IMR-90 (cell line): ENCODE data around the gene ZNF484. TPM values are rescaled to one million over a fixed set of nuclear protein-coding genes. Genes with fewer than 3 reads are reported as not detected.

Experiments
- ATAC-seq: fragments of 200-7000 bp; cut with Tn5 transposase; 2 replicates; pipeline ENCODE4 v1.9.1; 2020; ENCODE audit warnings: low read depth, mild to moderate bottlenecking, moderate library complexity
- BruUV-seq: library from RNA; stranded (reverse); fragments of 400-500 nt; replicated peaks from 2 replicates; lab custom pipeline; 2021; lab: Mats Ljungman, UMichigan
- CTCF ChIA-PET: fragments of 300-600 bp; formaldehyde crosslinking; extraction: SDS; loops from one replicate; lab custom pipeline; 2021; ENCODE audit warnings: antibody characterized with exemption; lab: Yijun Ruan, JAX
- POLR2A ChIA-PET: fragments of 300-600 bp; sonication (Branson Sonifier 250); formaldehyde crosslinking; loops from one replicate; lab custom pipeline; 2022; ENCODE audit warnings: antibody characterized with exemption; ENCODE audit not compliant: unreplicated experiment; lab: Charles Lee
- DNase-seq: peaks from one replicate; pipeline ENCODE4 v3.0.0; 2013
- H2AFZ ChIP-seq: replicated peaks from 2 replicates; pipeline ENCODE3; 2013; ENCODE audit warnings: low read length, mild to moderate bottlenecking; ENCODE audit not compliant: poor library complexity
- H2AK5ac ChIP-seq: 2 replicates; pipeline ENCODE4 v1.6.1; 2013; ENCODE audit warnings: low read depth, low read length, inconsistent platforms
- H2AK9ac ChIP-seq: replicated peaks from 2 replicates; pipeline ENCODE3; 2013; ENCODE audit warnings: mild to moderate bottlenecking, low read depth, low read length, moderate library complexity; ENCODE audit not compliant: poor library complexity
- H2BK120ac ChIP-seq: 2 replicates; pipeline ENCODE4 v1.6.1; 2013; ENCODE audit warnings: low read depth, low read length, inconsistent platforms
- H2BK15ac ChIP-seq: 3 replicates; pipeline ENCODE4 v1.6.1; 2013; ENCODE audit warnings: low read depth, low read length, inconsistent platforms
- H2BK20ac ChIP-seq: 2 replicates; pipeline ENCODE4 v1.6.1; 2013; ENCODE audit warnings: low read depth, mild to moderate bottlenecking, inconsistent platforms, low read length, moderate library complexity
- H2BK5ac ChIP-seq: 2 replicates; pipeline ENCODE4 v1.6.1; 2013; ENCODE audit warnings: mild to moderate bottlenecking, low read depth, low read length, inconsistent platforms; ENCODE audit not compliant: poor library complexity, severe bottlenecking
- H3K14ac ChIP-seq: replicated peaks from 2 replicates; pipeline ENCODE4 v1.6.1; 2013; ENCODE audit warnings: low read depth, low read length, inconsistent platforms
- H3K18ac ChIP-seq: 2 replicates; pipeline ENCODE4 v1.6.1; 2013; ENCODE audit warnings: low read depth, low read length, control low read depth
- H3K23ac ChIP-seq: 2 replicates; pipeline ENCODE4 v1.6.1; 2013; ENCODE audit warnings: low read depth, low read length, inconsistent platforms
- H3K27ac ChIP-seq: 2 replicates; pipeline ENCODE4 v1.5.1; 2013; ENCODE audit warnings: mild to moderate bottlenecking, control low read depth, low read length; ENCODE audit not compliant: insufficient read depth
- H3K27me3 ChIP-seq: 2 replicates; pipeline ENCODE4 v1.6.1; 2013; ENCODE audit warnings: low read length; ENCODE audit not compliant: control insufficient read depth, insufficient read depth
- H3K36me3 ChIP-seq: 2 replicates; pipeline ENCODE4 v1.6.1; 2013; ENCODE audit warnings: low read length, mixed read lengths; ENCODE audit not compliant: control insufficient read depth, insufficient read depth
- H3K4ac ChIP-seq: 2 replicates; pipeline ENCODE4 v1.6.1; 2013; ENCODE audit warnings: low read depth, low read length, inconsistent platforms
- H3K4me1 ChIP-seq: 2 replicates; pipeline ENCODE4 v1.6.1; 2013; ENCODE audit warnings: low read length, mixed read lengths; ENCODE audit not compliant: control insufficient read depth, insufficient read depth
- H3K4me2 ChIP-seq: 2 replicates; pipeline ENCODE4 v1.6.1; 2013; ENCODE audit warnings: low read depth, mild to moderate bottlenecking, control low read depth, low read length, moderate library complexity
- H3K4me3 ChIP-seq: 2 replicates; pipeline ENCODE4 v1.5.1; 2013; ENCODE audit warnings: low read depth, mild to moderate bottlenecking, control low read depth, low read length, moderate library complexity; ENCODE audit not compliant: insufficient read depth
- H3K56ac ChIP-seq: 2 replicates; pipeline ENCODE4 v1.6.1; 2013; ENCODE audit warnings: low read length, inconsistent platforms; ENCODE audit not compliant: insufficient read depth; ENCODE audit errors: extremely low read depth
- H3K79me1 ChIP-seq, 2 experiments: 2 replicates each; pipeline ENCODE4 v1.6.1; 2013; ENCODE audit warnings: low read length in 2 of 2, inconsistent platforms in 1 of 2, low read depth in 1 of 2
- H3K9ac ChIP-seq: 2 replicates; pipeline ENCODE4 v1.6.1; 2013; ENCODE audit warnings: low read depth, low read length, control low read depth
- H3K9me1 ChIP-seq: 2 replicates; pipeline ENCODE4 v1.6.1; 2013; ENCODE audit warnings: low read length, inconsistent platforms; ENCODE audit not compliant: insufficient read depth
- H3K9me3 ChIP-seq: 2 replicates; pipeline ENCODE4 v1.6.1; 2013; ENCODE audit warnings: low read length; ENCODE audit not compliant: control insufficient read depth, insufficient read depth
- H4K20me1 ChIP-seq: 2 replicates; pipeline ENCODE4 v1.6.1; 2013; ENCODE audit warnings: low read length, inconsistent platforms; ENCODE audit not compliant: insufficient read depth
- H4K5ac ChIP-seq: 2 replicates; pipeline ENCODE4 v1.6.1; 2013; ENCODE audit warnings: mild to moderate bottlenecking, low read depth, low read length, control low read depth
- H4K8ac ChIP-seq, 2 experiments: 2 replicates each; pipeline ENCODE4 v1.6.1; 2013; ENCODE audit warnings: low read depth in 2 of 2, low read length in 2 of 2, control low read depth in 1 of 2, inconsistent platforms in 1 of 2
- H4K91ac ChIP-seq: 2 replicates; pipeline ENCODE4 v1.6.1; 2013; ENCODE audit warnings: low read depth, low read length, inconsistent platforms; ENCODE audit not compliant: insufficient read depth
- BHLHE40 ChIP-seq: fragments of 150-350 bp; IDR thresholded peaks from 2 replicates; pipeline ENCODE4 v1.6.1; 2016; ENCODE audit warnings: mild to moderate bottlenecking, low read depth, low read length
- CEBPB ChIP-seq: IDR thresholded peaks from 2 replicates; pipeline ENCODE4 v1.6.1; 2012; ENCODE audit warnings: low read depth, low read length, improper control_type of control experiment
- CHD1 ChIP-seq: IDR thresholded peaks from 2 replicates; pipeline ENCODE4 v1.6.1; 2012; ENCODE audit warnings: low read depth, low read length, improper control_type of control experiment
- CTCF ChIP-seq: conservative IDR thresholded peaks from 2 replicates; pipeline ENCODE4 v1.5.1; 2012; ENCODE audit warnings: mild to moderate bottlenecking, low read depth, low read length, improper control_type of control experiment
- FOS ChIP-seq: fragments of 150-350 bp; IDR thresholded peaks from 2 replicates; pipeline ENCODE4 v1.6.1; 2016; ENCODE audit warnings: low read depth, low read length
- MAFK ChIP-seq: IDR thresholded peaks from 2 replicates; pipeline ENCODE4 v1.6.1; 2012; ENCODE audit warnings: low read depth, low read length, improper control_type of control experiment
- MAZ ChIP-seq: IDR thresholded peaks from 2 replicates; pipeline ENCODE4 v1.6.1; 2012; ENCODE audit warnings: low read depth, mild to moderate bottlenecking, low read length, improper control_type of control experiment, moderate library complexity, borderline replicate concordance
- MXI1 ChIP-seq: IDR thresholded peaks from 2 replicates; pipeline ENCODE4 v1.6.1; 2012; ENCODE audit warnings: low read depth, mild to moderate bottlenecking, low read length, moderate library complexity, borderline replicate concordance
- NFE2L2 ChIP-seq: fragments of 150-350 bp; IDR thresholded peaks from 2 replicates; pipeline ENCODE4 v1.6.1; 2016; ENCODE audit warnings: low read depth, mild to moderate bottlenecking, low read length
- POLR2A ChIP-seq: IDR thresholded peaks from 2 replicates; pipeline ENCODE4 v1.6.1; 2012; ENCODE audit warnings: mild to moderate bottlenecking, low read depth, low read length
- RAD21 ChIP-seq: IDR thresholded peaks from 2 replicates; pipeline ENCODE4 v1.6.1; 2012; ENCODE audit warnings: low read length, improper control_type of control experiment
- RCOR1 ChIP-seq: IDR thresholded peaks from 2 replicates; pipeline ENCODE4 v1.6.1; 2012; ENCODE audit warnings: mild to moderate bottlenecking, low read length, improper control_type of control experiment; ENCODE audit not compliant: insufficient replicate concordance
- RFX5 ChIP-seq: IDR thresholded peaks from 2 replicates; pipeline ENCODE4 v1.8.0; 2012; ENCODE audit warnings: low read depth, mild to moderate bottlenecking, low read length, moderate library complexity
- SMC3 ChIP-seq: fragments of 150-350 bp; IDR thresholded peaks from 2 replicates; pipeline ENCODE4 v1.6.1; 2016; ENCODE audit warnings: low read depth, mild to moderate bottlenecking, antibody characterized with exemption, low read length, moderate library complexity
- USF2 ChIP-seq: fragments of 150-350 bp; IDR thresholded peaks from 2 replicates; pipeline ENCODE4 v1.6.1; 2017; ENCODE audit warnings: mild to moderate bottlenecking, antibody characterized with exemption, low read length, low read depth
- dilution Hi-C: fragments of 300-500 bp; cut with HindIII; formaldehyde crosslinking; loops from one replicate; pipeline ENCODE4 v1.14.3; 2018; ENCODE audit warnings: low sequenced_read_pairs; ENCODE audit not compliant: unreplicated experiment
- in situ Hi-C: fragments of 300-500 bp; cut with MboI; formaldehyde crosslinking; loops from 3 replicates; pipeline ENCODE4 v1.14.3; 2019; ENCODE audit warnings: low sequenced_read_pairs, inconsistent platforms, mixed read lengths
- intact Hi-C: fragments of 100-400 bp; cut with micrococcal nuclease; formaldehyde crosslinking; loops from 2 replicates; pipeline ENCODE4 v1.10.0; 2022
- polyA plus RNA-seq, 3 experiments: library from polyadenylated mRNA; depleted of rRNA; stranded (reverse); fragments of >200 nt; gene quantifications; 2 replicates each; pipeline ENCODE4 v1.2.3, GENCODE V29; 2012; ENCODE audit warnings: low replicate concordance in 1 of 3
- total RNA-seq: library from RNA; depleted of rRNA; stranded (reverse); fragments of >200 nt; gene quantifications from 2 replicates; pipeline ENCODE4 v1.2.3, GENCODE V29; 2012
- TF ChIP-seq, protein P1 (sequence below): fragments of 150-350 bp; IDR thresholded peaks from 2 replicates; pipeline ENCODE4 v1.6.1; 2016; ENCODE audit warnings: low read depth, mild to moderate bottlenecking, low read length, moderate library complexity, borderline replicate concordance

ZNF484 gene
- total and polyA plus RNA-seq, 2 of the 4 experiments (the other 2 are of a cell fraction), result 1.4 to 11.8 TPM

GRCh38 chr9:92857236-92857635 is 20.6 kb downstream of the ZNF484 start:
- Histone ChIP-seq H2AK5ac (no peak overlapping the region), H2BK5ac (no peak overlapping the region), H2AK9ac (no peak overlapping the region), H4K5ac (no peak overlapping the region), H3K9ac (no peak overlapping the region), H2BK15ac (no peak overlapping the region), H2BK120ac (no peak overlapping the region), H3K4me1 (no peaks in the 10 kb centered on the region), H3K4ac (no peak overlapping the region), H4K20me1 (no peaks in the 10 kb centered on the region), H3K36me3 (peaks cover 29% of the 10 kb centered on the region), H3K79me1 (peaks cover 11 to 13% of the 10 kb centered on the region in 2 experiments), H2AFZ (no peak overlapping the region), H3K18ac (no peak overlapping the region), H3K9me1 (no peaks in the 10 kb centered on the region), H3K27ac (no peak overlapping the region), H3K4me2 (no peak overlapping the region), H2BK20ac (no peak overlapping the region), H3K23ac (no peak overlapping the region), H4K91ac (no peak overlapping the region), H4K8ac (no peak overlapping the region), H3K14ac (no peak overlapping the region), H3K56ac (no peak overlapping the region), H3K9me3 (peaks cover 4% of the 10 kb centered on the region; the same call in 1 of the 2 replicates), H3K4me3 (no peak overlapping the region), H3K27me3 (no peaks in the 10 kb centered on the region)
- in situ Hi-C loops (no loop called here), intact Hi-C loops (no loop called here), dilution Hi-C loops (no loop called here)
- no peak for DNase-seq
- ATAC-seq, result no peak
- CTCF ChIA-PET, result no interaction called here
- POLR2A ChIA-PET, result no interaction called here
- no TSS peak for BruUV-seq
- TF ChIP-seq CHD1 (no peak), MAFK (no peak), MAZ (no peak), RAD21 (no peak), CTCF (no peak), SMC3 (no peak), BHLHE40 (no peak), NFE2L2 (no peak), FOS (no peak), POLR2A (no peak), CEBPB (no peak), RFX5 (no peak), MXI1 (no peak), RCOR1 (no peak), USF2 (no peak)
- TF ChIP-seq, protein P1, sequence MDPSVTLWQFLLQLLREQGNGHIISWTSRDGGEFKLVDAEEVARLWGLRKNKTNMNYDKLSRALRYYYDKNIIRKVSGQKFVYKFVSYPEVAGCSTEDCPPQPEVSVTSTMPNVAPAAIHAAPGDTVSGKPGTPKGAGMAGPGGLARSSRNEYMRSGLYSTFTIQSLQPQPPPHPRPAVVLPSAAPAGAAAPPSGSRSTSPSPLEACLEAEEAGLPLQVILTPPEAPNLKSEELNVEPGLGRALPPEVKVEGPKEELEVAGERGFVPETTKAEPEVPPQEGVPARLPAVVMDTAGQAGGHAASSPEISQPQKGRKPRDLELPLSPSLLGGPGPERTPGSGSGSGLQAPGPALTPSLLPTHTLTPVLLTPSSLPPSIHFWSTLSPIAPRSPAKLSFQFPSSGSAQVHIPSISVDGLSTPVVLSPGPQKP, result no peak
